Esophagus muscularis mucosa (tissue), 4 donors: ENCODE results near the gene OBP2B. TPM values are rescaled to one million over a fixed set of nuclear protein-coding genes. Genes with fewer than 3 reads are reported as not detected.
"Not testable (repeated sequence)": the region's sequence is repeated elsewhere in the genome, so short reads cannot be mapped to it uniquely, and the experiment has no call there.

ENCODE experiments used
- DNase-seq: peaks from one replicate; pipeline ENCODE4 v3.0.0-alpha.2; 2017; ENCODE audit errors: extremely low spot score
- H3K27ac ChIP-seq, 4 donors: fragments of 200-600 bp; sonication (generic); replicated peaks in 1 of 4; 1 replicate in 3 of 4; 2 replicates in 1 of 4; pipeline ENCODE4 v1.5.1; 2016 to 2019; ENCODE audit warnings: mild to moderate bottlenecking in 1 of 4
- H3K27me3 ChIP-seq, 4 donors: fragments of 200-600 bp; sonication (generic); one replicate each; pipeline versions ENCODE4 v1.5.1 to v1.6.0; 2016 to 2019
- H3K36me3 ChIP-seq, 4 donors: fragments of 200-600 bp; sonication (generic); one replicate each; pipeline ENCODE4 v1.5.1; 2016 to 2019
- H3K4me1 ChIP-seq, 4 donors: fragments of 200-600 bp; sonication (generic); one replicate each; pipeline ENCODE4 v1.5.1; 2016 to 2019
- H3K4me3 ChIP-seq, 4 donors: fragments of 200-600 bp; sonication (generic); 1 replicate in 2 of 4; 2 replicates in 2 of 4; pipeline ENCODE4 v1.5.1; 2016 to 2019; ENCODE audit warnings: mild to moderate bottlenecking in 4 of 4, moderate library complexity in 1 of 4
- H3K9me3 ChIP-seq, 4 donors: fragments of 200-600 bp; sonication (generic); 1 replicate in 3 of 4; 2 replicates in 1 of 4; pipeline ENCODE4 v1.5.1; 2016 to 2019
- EP300 ChIP-seq: sonication (generic); formaldehyde crosslinking; IDR thresholded peaks from one replicate; pipeline ENCODE4 v1.6.1; 2017; ENCODE audit warnings: antibody characterized with exemption
- POLR2A ChIP-seq: fragments of 450-650 bp; IDR thresholded peaks from one replicate; pipeline ENCODE4 v1.6.1; 2017; ENCODE audit warnings: antibody characterized with exemption, moderate library complexity, mild to moderate bottlenecking, low read depth
- POLR2AphosphoS5 ChIP-seq, 2 donors: sonication (generic); formaldehyde crosslinking; IDR thresholded peaks; one replicate each; pipeline ENCODE4 v1.6.1; 2017; ENCODE audit warnings: antibody characterized with exemption in 2 of 2
- WGBS: methylation state at CpG from one replicate; pipeline ENCODE4 v1.1.5; 2018; 5-methylcytosine and 5-hydroxymethylcytosine counted together
- intact Hi-C: fragments of 100-400 bp; cut with DNase I; formaldehyde crosslinking; loops from one replicate; pipeline ENCODE4 v1.15.1; 2023
- total RNA-seq, 4 donors: library from RNA; depleted of rRNA; stranded (reverse); fragments of >200 nt; gene quantifications; one replicate each; pipeline versions ENCODE4 v1.1.0 to v1.2.1, GENCODE V29; 2016
- TF ChIP-seq, protein P1 (sequence below), 3 experiments: fragments of 200-600 bp in 2 of 3; fragments of 450-650 bp in 1 of 3; sonication (generic) in 2 of 3; IDR thresholded peaks; one replicate each; pipeline ENCODE4 v1.5.1; 2017 to 2019; ENCODE audit warnings: antibody characterized with exemption in 3 of 3, mild to moderate bottlenecking in 2 of 3, moderate library complexity in 1 of 3

Gene OBP2B
- total RNA-seq, 4 donors from 2014 or later: not detected

- 78% methylated on average over 16 of the region's 16 CpGs for WGBS
- DNase-seq: no peak
Measured at GRCh38 chr9:133207540-133208170, 1.4 kb downstream of the OBP2B start.

DNA sequence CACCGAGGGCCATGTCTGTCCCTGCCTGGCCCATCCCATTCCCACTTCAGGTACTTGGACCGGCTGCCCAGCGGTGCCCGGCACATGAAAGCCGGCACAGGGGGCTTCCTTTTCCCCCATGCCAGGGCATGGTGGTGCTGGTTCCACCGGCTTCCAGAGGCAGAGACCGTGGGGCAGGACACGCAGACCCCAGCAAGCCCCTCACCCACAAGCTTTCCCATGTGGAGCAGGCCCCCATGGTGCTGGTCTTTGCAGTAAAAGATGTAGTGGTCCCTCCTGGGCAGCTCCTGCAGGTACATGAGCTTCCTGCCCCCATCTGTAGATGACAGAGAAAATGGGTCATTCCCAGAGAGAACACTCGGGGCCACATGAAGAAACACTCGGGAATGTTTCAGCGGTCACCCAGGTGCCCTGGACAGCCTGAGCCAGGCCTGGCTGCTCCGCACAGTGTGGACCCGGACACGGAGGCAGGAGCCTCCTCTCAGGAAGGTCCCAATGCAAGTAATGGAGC, 2.0 kb downstream of the OBP2B start:
- intact Hi-C loops: no loop called here
- no peak overlapping the region for H3K27ac ChIP-seq
- WGBS: 92% methylated on average over 11 of the region's 14 CpGs
- no peaks in the 10 kb centered on the region for H3K4me1 ChIP-seq
- peaks cover 0 to 64% (median 0%) of the 10 kb centered on the region in 4 donors for H3K27me3 ChIP-seq
- TF ChIP-seq EP300 (no peak), POLR2AphosphoS5 (IDR thresholded peaks at IDR 0.05) (no peak), POLR2A (no peak)
- TF ChIP-seq, protein P1, sequence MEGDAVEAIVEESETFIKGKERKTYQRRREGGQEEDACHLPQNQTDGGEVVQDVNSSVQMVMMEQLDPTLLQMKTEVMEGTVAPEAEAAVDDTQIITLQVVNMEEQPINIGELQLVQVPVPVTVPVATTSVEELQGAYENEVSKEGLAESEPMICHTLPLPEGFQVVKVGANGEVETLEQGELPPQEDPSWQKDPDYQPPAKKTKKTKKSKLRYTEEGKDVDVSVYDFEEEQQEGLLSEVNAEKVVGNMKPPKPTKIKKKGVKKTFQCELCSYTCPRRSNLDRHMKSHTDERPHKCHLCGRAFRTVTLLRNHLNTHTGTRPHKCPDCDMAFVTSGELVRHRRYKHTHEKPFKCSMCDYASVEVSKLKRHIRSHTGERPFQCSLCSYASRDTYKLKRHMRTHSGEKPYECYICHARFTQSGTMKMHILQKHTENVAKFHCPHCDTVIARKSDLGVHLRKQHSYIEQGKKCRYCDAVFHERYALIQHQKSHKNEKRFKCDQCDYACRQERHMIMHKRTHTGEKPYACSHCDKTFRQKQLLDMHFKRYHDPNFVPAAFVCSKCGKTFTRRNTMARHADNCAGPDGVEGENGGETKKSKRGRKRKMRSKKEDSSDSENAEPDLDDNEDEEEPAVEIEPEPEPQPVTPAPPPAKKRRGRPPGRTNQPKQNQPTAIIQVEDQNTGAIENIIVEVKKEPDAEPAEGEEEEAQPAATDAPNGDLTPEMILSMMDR (IDR thresholded peaks at IDR 0.05): no peak
- no peaks in the 10 kb centered on the region for H3K36me3 ChIP-seq
- DNase-seq: no peak
- no peak overlapping the region for H3K4me3 ChIP-seq
- peaks cover 0 to 8% (median 3%) of the 10 kb centered on the region in 4 donors for H3K9me3 ChIP-seq

More at GRCh38 chr9:133207540-133208170, 1.4 kb downstream of the OBP2B start:
- no peaks in the 10 kb centered on the region for H3K4me1 ChIP-seq
- H3K36me3 ChIP-seq: no peaks in the 10 kb centered on the region
- no peak overlapping the region for H3K4me3 ChIP-seq
- TF ChIP-seq, protein P1 (IDR thresholded peaks at IDR 0.05): no peak
- TF ChIP-seq EP300: no peak
- no peak for TF ChIP-seq POLR2A
- TF ChIP-seq POLR2AphosphoS5 (IDR thresholded peaks at IDR 0.05): no peak
- H3K27me3 ChIP-seq: peaks cover 0 to 68% (median 0%) of the 10 kb centered on the region in 4 donors
- no peak overlapping the region for H3K27ac ChIP-seq
- intact Hi-C loops: no loop called here
- peaks cover 0 to 8% (median 5%) of the 10 kb centered on the region in 4 donors for H3K9me3 ChIP-seq

GRCh38 chr9:133205996-133206931, 2.8 kb downstream of the OBP2B start:
- Histone ChIP-seq H3K36me3 (no peaks in the 10 kb centered on the region), H3K9me3 (peaks cover 0 to 2% (median under 1%) of the 10 kb centered on the region in 4 donors), H3K27me3 (peaks cover 0 to 69% (median 0%) of the 10 kb centered on the region in 4 donors), H3K4me3 (no peak overlapping the region), H3K4me1 (no peaks in the 10 kb centered on the region), H3K27ac (no peak overlapping the region)
- 78% methylated on average over 22 of the region's 35 CpGs for WGBS
- TF ChIP-seq EP300 (no peak), POLR2AphosphoS5 (IDR thresholded peaks at IDR 0.05) (no peak), POLR2A (no peak)
- TF ChIP-seq, protein P1 (IDR thresholded peaks at IDR 0.05): no peak
- intact Hi-C loops: no loop called here
- DNase-seq: no peak

- WGBS: 67% methylated on average over 14 of the region's 14 CpGs
- not testable (repeated sequence) for H3K9me3 ChIP-seq
Measured at GRCh38 chr9:133205481-133205887, 3.6 kb downstream of the OBP2B start.

DNA sequence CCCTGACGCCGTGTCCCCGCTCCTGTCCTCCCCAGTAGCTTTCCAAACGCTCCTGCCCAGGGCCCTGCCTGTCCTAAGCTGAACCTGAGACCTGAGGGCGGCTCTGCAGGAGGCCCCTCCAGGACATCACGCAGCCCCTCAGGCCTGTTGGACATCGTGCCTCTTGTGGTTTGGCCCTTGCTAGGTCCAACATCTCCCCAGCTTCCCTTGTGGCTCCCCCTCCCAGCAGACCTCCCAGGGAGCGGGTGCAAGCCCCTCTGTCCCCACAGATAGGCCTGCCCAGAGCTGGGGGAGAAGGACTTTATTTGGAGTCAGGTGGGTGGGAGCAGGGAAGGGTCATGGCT, 4.1 kb downstream of the OBP2B start:
- intact Hi-C loops: no loop called here
- TF ChIP-seq POLR2A (no peak), EP300 (no peak), POLR2AphosphoS5 (IDR thresholded peaks at IDR 0.05) (no peak)
- TF ChIP-seq, protein P1 (IDR thresholded peaks at IDR 0.05): no peak
- Histone ChIP-seq H3K9me3 (no peaks in the 10 kb centered on the region), H3K27me3 (peaks cover 0 to 69% (median 3%) of the 10 kb centered on the region in 4 donors), H3K4me1 (peaks cover 0 to 3% (median 0%) of the 10 kb centered on the region in 4 donors), H3K27ac (no peak overlapping the region), H3K36me3 (no peaks in the 10 kb centered on the region), H3K4me3 (no peak overlapping the region)
- DNase-seq: no peak
- no CpG with 5 or more reads among the region's 8 CpGs for WGBS

More at GRCh38 chr9:133205481-133205887, 3.6 kb downstream of the OBP2B start:
- H3K27me3 ChIP-seq: peaks cover 0 to 69% (median under 1%) of the 10 kb centered on the region in 4 donors
- H3K4me1 ChIP-seq, H3K36me3 ChIP-seq, intact Hi-C loops, DNase-seq, H3K27ac ChIP-seq, H3K4me3 ChIP-seq: not testable (repeated sequence)
